Sigmoid colon (tissue), 4 donors: ENCODE results near the gene NDE1.

Source experiments
- CTCF ChIP-seq, 4 experiments: fragments of 450-650 bp in 3 of 4; fragments of 200-600 bp in 1 of 4; IDR thresholded peaks; one replicate each; pipeline ENCODE4 v1.5.1; 2016 to 2019; ENCODE audit warnings: antibody characterized with exemption in 4 of 4, mild to moderate bottlenecking in 3 of 4, moderate library complexity in 2 of 4
- EP300 ChIP-seq, 4 donors: sonication (generic); formaldehyde crosslinking; IDR thresholded peaks; one replicate each; pipeline ENCODE4 v1.6.1; 2017; ENCODE audit warnings: antibody characterized with exemption in 4 of 4
- POLR2A ChIP-seq, 2 donors: fragments of 450-650 bp; IDR thresholded peaks; one replicate each; pipeline ENCODE4 v1.6.1; 2016; ENCODE audit warnings: antibody characterized with exemption in 2 of 2, mild to moderate bottlenecking in 2 of 2, moderate library complexity in 2 of 2

- TF ChIP-seq CTCF (IDR thresholded peaks at IDR 0.05), result no peak
- no peak for TF ChIP-seq POLR2A (IDR thresholded peaks at IDR 0.05)
- TF ChIP-seq EP300 (IDR thresholded peaks at IDR 0.05), result no peak
These were observed 64.5 kb downstream of the NDE1 start for GRCh38 chr16:15714393-15715172.
